NCI-H146 treated with DMSO at 0.1 percent for 48 hours (cell line): ENCODE measurements around the gene FAM83C.
"Not testable (repeated sequence)": the region's sequence is repeated elsewhere in the genome, so short reads cannot be mapped to it uniquely, and the experiment has no call there.

Source experiments
- DNase-seq: peaks from one replicate; lab custom pipeline; 2025; ENCODE audit not compliant: unreplicated experiment; lab: John Stamatoyannopoulos, UW

FAM83C gene

GRCh38 chr20:35318502-35319157, 26.4 kb upstream of the FAM83C start:
- no peak for DNase-seq

DNA sequence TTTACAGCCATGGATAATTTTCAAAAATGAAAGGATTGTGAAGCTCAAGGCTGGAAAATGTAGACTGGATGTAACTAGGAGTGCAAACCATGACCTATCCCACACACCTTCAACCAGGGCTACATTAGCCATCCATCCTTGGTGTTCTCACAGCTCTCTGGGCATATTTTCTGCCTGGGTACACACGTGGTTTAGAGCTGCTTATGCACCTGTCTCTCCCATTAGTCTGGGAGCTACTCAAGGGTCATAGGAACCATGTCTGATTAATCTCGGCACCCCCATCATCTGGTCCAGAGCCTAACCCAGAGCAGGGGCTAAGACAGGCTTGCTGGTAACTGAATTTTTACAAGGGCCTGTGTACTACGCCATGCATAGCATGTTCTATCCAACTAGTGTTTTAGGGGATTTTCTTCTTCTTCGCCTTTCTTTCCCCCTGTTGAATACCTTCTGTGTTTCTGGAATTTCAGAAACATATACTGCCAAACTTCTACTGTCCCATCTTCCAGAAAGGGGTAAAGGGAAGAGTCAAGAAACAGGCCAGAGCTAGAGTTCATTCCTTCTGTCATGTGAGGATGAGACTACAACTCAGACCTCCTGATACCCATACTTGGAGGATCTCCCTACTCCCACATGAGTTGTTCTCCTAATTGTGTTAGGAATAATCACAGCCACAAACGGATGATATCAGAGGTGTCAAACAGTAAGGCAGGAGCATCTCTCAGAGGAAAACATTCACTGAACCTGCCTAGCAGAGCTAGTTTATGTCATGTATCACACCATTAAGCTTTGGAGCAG, 25.4 kb upstream of the FAM83C start:
- DNase-seq, result no peak

- DNase-seq, result no peak
Observed at GRCh38 chr20:35316086-35316485, 23.9 kb upstream of the FAM83C start.

DNA sequence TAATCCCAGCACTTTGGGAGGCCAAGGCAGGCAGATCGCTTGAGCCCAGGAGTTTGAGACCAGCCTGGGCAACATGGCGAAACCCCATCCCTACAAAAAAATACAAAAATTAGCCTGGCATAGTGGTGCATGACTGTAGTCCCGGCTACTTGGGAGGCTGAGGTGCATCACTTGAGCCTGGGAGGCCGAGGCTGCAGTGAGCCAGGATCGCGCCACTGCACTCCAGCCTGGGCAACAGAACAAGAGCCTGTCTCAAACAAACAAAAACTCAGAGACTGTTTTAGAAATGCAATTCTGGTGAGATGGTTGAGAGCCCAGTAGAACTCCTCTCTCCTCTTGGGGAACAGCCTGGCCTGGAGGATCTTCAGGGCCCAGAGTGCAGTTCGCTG, 23.4 kb upstream of the FAM83C start:
- not testable (repeated sequence) for DNase-seq

- DNase-seq, result no peak
Observed at GRCh38 chr20:35314816-35315631, 22.8 kb upstream of the FAM83C start.

DNA sequence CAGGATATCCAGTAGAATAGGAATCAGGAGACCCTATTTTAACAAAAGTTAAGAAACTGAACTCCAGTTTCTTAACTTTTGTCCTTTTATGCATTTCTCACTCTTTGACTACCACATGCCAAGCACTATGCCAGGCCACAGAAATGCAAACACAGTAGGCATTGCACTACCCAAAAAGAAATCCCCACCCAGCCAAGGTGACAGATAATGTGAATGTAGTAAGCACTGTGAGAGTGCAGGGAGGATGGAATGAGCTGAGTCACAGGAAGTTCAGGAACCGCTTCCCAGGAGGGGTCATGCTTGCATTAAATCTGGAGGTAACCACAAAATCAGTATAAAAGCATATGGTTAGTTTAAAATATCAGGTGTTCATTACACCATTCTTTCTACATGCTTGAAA, 20.1 kb upstream of the FAM83C start:
- no peak for DNase-seq

GRCh38 chr20:35311822-35312221, 19.6 kb upstream of the FAM83C start:
- DNase-seq, result peak; percentile 24

DNA sequence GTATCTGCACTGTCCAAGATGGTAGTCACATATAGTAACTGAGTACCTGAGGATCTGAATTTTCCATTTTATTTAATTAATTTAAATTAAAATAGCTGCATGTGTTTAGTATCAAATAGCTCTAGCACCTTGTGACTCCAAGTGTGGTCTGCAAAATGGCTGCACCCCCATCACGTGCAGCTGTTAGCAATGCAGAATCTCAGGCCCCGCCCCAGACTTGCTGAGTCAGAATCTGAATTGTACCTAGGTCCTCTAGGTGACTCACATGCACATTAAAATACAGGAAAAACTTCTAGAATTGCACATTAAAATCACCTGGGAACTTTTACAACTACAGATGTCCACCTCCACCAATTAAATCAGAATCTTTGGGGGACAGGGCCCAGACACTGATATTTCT, 19.2 kb upstream of the FAM83C start:
- DNase-seq, result peak; percentile 19

DNA sequence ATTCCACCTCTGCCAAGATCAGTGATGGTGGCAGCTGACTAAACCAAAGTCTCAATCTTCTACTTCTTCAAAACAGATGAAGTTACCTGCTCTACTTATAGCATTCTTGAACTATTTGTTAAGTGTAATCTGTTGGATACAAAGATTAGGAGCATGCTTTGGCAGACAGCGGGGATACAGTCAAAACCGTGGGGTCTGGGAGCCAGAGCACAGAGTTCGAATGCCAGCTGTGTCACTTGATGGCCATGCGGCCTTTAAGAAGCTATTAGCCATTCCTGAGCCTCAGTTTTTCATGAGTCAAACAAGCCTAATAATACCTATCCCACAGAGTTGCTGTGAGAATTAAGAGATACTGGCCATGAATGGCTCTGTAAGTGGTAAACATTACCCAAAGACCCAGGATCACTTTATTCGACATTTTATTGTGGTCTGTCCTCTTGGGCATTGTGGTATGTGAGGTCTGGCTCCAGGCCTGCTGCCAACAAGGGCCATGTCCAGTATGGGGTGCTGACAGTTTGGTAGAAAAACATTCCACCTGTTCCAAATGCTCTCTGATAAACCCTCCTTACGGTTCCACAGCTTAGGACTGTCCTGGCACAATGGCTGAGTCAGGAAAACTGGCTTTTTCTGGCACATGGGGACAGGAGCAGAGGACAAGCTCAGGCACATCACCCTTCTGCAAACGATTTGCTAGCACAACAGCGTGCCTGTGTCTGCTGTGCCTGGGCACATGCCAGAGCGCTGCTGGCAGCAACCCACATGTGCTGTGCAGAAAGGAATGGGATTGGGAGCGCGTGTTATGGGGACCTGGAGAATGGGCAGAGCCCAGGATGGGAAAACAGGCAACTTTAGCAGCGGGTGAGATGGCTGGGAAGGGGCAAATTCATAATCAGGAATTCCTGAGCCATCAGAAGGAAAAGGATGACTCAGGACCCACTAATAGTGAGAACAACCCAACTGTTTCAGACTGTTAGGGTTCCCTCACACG, 15.7 kb upstream of the FAM83C start:
- no peak for DNase-seq

- no peak for DNase-seq
Observed at GRCh38 chr20:35306931-35307517, 14.8 kb upstream of the FAM83C start.

DNA sequence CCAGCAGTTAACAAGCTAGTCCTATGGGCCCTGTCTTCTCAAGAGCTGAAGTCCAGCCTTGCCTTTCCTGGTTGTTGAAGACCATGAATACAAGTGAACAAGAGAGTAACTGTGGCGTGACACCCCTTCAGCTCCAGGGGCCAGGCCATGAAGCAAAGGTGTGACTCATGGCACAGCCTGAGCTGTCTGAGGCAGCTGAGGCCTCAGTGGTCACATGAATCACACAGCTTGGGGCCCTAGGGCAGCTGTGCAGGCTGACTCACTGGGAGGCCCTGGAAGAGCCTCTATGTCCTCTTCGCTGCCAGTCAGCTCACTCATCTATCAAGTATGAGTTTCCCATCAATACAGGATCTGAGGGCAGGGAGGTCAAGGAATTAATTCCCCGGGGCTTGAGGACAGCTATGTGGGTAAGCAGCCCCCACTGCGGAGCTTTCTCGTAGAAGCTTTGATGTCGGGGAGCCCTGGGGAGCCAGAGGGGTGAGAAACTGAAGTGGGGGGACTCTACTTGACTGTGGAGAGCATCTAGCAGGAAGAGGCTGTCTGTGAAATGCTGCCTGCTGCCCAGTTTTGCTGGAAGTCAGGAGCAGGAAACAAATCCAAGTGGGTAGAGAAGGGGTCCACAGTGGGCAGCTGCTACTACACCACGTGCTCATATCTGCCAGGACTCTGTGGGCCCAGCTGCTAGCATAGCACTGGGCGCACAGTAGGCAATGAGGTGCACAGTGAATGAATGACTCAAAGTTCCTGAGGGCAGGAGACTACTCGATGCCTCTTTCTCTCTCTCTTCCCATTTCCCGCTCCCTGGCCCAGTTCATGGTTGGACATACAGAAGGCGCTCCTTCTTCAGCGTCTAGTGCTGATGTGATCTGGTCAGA, 13.7 kb upstream of the FAM83C start:
- DNase-seq, result no peak

- no peak for DNase-seq
Observed at GRCh38 chr20:35304956-35305355, 12.7 kb upstream of the FAM83C start.

GRCh38 chr20:35303735-35304491, 11.7 kb upstream of the FAM83C start:
- DNase-seq, result peak; percentile 88

GRCh38 chr20:35303382-35303734, 11.1 kb upstream of the FAM83C start:
- DNase-seq, result no peak

DNA sequence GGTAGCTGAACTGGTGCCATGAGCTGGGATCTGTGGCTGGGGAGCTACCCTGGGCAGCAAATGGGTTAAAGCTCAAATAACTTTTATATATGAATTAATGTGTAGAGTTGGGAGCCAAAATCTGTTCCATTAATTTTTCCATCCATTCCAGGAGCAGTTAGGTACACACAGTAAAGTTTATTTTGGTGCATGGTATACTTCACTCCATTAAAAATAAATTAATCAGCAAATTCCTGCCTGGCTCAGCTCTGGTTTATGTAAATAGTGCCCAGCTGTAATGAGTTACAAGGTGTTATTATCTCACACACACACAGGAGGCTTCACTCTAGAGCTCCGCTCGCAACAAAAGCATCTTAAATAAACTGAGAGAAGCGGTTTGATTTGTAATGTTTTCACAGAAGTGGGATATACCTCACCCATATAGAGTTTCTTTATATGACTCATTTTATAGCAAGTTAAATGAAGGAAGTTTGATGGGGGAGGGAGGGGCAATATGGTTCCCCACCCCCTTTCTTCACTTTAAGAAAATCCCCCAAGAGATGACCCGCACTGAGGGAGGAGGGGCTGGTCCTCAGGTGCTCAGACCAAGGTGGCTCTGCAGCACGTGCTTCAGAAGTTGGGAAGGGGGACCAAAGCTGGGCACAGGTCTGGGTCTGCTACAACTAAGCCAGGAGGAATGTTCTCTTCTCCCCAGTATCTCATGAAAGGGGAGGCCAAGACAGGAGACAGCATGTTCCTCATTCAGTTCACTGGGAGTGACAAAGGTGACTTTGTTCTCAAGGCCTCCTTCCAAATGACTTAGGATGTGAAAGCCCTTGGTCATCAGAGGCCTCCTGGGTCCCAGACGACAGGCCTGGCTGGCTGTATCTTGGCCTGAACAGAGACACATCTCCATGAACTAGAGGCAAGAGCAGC, 10.5 kb upstream of the FAM83C start:
- DNase-seq, result no peak

- DNase-seq, result no peak
Observed at GRCh38 chr20:35301426-35301825, 9.2 kb upstream of the FAM83C start.

- DNase-seq, result no peak
Observed at GRCh38 chr20:35300469-35301262, 8.4 kb upstream of the FAM83C start.
